CD4-positive, alpha-beta T cell treated with Interferon gamma for 1 hour (primary cell): ENCODE results near the gene CENPF.
"Not testable (repeated sequence)": the region's sequence is repeated elsewhere in the genome, so short reads cannot be mapped to it uniquely, and the experiment has no call there.

Experiments used
- DNase-seq: peaks from one replicate; pipeline ENCODE4 v3.0.0-alpha.2; 2020

CENPF gene

DNA sequence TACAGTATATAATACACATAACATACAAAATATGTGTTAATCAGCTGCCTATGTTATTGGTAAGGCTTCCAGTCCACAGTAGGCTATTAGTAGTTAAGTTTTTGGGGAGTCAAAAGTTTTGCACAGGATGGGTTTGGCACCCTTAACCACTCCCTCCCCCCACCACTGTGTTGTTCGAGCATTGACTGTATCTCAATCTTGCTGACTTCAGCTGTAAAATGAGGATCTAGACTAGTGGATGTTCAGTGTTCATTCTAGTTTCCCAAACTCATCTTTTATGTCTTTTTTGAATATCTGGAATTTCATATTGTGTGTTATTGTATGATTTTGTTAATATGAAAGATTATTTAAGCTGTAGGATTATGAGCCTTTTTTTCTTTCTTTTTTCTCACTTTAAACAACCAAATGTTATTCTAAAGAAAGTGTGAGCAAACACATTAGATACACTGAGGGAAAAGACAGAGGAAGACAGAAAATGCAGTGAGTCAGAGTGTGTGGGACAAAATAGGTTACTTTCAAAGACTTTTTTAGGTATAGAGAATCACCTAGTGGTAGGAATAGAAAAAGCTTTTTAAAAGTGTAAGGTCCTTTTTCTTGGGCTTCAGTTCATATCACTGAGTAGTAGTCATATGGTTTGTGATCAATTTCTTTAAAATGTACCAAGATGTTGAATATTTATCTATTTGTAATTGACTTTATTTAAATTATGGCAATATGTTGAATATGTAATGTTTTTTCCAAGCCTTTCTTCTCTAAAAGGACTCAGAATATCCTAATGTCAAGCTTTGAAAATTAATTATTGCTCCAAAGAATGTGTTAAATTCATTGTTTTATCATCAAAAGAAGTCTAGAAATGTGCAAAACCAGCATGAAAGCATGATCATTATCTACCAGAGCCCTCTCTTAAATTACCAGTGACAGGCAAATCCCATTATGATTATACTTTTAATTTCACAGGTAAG lies 17.9 kb upstream of the CENPF start:
- no peak for DNase-seq

- no peak for DNase-seq
Observed at GRCh38 chr1:214586621-214587020, 16.4 kb upstream of the CENPF start.

DNA sequence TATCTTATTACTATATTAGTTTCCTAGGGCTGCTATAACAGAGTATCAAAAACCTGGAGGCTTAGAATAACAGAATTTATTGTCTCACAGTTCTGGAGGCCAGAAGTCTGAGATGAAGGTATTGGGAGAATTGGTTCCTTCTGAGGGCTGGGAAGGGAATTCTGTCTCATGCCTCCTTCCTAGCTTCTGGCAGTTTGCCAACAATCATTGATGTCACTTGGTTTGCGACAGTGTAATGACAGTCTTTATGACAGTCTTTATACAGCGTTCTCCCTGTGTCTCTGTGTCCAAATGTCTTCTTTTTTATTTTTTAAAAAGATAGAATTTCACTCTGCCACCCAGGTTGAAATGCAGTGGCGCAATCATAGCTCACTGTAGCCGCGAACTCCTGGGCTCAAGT lies 15.8 kb upstream of the CENPF start:
- DNase-seq, result no peak

DNA sequence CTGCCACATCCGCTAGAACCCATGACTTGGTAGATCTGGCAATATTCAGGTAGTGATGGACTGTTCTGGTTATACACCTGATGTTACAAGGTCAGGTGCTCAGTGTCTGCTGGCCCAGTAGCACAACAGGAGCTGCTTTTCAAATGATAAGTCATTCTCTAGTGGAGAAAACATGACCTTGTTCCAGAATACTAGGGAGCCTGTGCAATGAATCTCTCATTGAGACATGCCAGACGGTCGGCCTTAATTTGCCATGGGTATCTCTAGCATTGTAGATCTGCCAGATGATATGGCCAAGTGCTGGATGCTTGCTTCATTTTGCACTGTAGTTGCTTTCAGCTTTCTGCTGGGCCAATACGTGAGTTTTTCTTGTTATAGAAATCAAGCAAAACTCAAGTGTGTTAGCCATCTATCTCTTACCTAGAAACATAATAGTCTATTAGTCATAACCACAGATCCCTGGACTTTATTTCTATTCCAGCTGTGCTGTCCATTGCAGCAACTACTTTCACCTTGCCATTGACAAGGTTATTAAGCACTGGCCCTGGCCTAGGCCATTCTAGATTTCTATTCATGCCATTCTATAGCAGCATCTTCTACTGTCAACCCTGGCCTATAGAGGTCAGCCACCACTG lies 13.9 kb upstream of the CENPF start:
- no peak for DNase-seq

DNA sequence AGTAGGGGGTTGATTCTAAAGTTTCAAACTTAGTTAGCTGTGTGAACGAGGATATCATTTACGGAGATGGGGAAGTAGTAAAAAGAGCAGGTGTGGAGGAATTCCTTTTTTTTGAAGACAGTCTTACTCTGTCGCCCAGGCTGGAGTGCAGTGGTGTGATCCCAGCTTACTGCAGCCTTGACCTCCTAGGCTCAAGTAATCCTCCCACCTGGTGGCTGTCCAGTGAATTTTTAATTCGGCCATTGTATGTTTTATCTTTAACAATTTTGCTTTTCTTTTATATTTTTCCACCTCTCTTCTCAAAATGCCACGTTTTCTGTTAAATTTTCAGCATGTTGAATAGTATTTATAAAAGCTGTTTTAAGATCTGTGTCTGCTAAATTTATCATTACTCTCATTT lies 12.3 kb upstream of the CENPF start:
- DNase-seq, result no peak

- DNase-seq, result not testable (repeated sequence)
Observed at GRCh38 chr1:214591918-214592317, 11.1 kb upstream of the CENPF start.

- no peak for DNase-seq
Observed at GRCh38 chr1:214593158-214593557, 9.8 kb upstream of the CENPF start.

- no peak for DNase-seq
Observed at GRCh38 chr1:214603819-214604252, 841 bp downstream of the CENPF start.

DNA sequence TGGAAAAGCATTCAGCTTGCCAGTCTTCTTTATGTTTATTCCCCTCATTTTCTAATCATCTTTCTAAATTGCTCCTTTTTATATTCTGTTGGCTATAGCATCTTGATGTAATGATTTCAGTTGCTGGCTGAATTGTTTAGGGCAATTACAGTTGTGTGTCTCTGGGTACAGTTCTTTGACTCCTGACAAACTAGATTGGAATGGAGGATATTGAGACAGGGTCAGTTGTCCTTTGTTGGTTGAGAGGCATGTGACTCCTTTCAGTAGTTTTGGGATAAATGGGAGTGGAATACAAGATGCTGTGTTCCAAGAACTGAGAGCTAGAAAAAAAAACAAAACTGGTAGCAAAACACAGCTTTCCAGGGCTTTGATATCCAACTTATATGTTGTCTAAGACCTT lies 1.5 kb downstream of the CENPF start:
- DNase-seq, result no peak

DNA sequence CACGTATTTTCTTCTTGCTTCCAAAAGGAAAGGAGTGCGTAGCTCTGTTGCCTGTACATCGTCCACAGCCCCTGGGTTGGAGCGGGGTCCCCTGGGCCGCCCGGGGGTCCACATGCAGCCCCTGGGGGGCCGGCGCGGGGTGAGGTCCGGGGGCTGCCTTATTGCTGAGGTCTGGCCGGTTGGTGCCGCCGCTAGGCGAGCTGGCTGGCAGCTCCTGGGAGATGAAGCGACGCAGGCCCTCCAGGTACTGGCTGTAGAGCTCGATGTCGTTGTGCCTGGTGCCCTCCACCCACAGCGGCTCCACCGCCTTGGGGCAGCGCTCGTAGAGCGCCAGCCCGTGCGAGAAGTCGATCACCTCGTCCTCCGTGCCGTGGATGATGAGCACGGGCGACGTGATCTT lies 2.5 kb downstream of the CENPF start:
- not testable (repeated sequence) for DNase-seq

- DNase-seq, result not testable (repeated sequence)
Observed at GRCh38 chr1:214605933-214606925, 3.2 kb downstream of the CENPF start.

GRCh38 chr1:214607492-214608215 lies 4.7 kb downstream of the CENPF start:
- not testable (repeated sequence) for DNase-seq

DNA sequence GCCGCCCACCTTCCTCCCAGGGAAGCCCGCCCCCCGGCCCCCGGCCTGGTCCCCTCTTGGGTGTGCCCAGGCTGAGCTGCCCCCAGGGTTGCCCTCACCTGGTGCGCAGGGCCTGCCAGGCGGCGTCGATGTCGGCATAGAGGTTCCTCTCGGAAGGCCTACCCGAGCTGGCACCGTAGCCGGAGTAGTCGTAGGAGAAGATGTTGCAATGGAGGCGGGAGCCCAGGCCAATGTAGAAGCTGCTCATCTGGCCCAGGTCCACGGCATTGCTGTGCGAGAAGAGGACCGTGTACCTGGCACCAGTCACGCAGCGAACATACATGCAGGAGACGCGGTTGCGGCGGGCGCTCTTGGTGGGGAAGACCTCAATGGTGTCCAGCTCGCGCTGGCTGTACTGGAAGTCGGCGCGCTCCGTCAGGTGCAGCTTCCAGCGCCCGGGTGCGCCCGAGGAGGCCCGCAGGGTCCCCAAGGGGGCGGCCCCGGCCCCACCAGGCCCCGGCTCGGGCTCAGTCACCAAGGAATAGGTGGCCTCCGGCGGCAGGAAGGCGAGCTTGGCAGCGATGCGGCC lies 5.3 kb downstream of the CENPF start:
- not testable (repeated sequence) for DNase-seq

DNA sequence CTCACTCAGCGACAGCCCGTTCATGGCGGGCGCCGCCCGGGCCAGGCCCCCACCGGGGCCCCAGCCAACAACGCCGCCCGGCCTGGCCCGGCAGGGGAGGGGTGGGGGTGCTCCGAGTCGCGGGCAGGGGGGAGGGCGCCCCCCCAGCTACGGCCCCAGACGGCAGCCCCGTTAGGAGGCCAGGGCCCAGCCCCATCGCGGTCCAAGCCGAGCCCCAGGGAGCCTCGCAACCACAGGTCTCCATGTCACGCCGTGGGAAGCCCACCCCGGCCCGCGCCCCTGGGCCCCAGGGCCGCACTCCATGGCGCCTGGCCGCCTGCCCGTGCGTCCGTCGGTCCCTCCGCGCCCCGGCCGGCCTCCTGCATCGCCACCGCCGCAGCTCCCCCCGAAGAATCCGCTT lies 5.8 kb downstream of the CENPF start:
- DNase-seq, result not testable (repeated sequence)

GRCh38 chr1:214609692-214610091 lies 6.7 kb downstream of the CENPF start:
- DNase-seq, result no peak

DNA sequence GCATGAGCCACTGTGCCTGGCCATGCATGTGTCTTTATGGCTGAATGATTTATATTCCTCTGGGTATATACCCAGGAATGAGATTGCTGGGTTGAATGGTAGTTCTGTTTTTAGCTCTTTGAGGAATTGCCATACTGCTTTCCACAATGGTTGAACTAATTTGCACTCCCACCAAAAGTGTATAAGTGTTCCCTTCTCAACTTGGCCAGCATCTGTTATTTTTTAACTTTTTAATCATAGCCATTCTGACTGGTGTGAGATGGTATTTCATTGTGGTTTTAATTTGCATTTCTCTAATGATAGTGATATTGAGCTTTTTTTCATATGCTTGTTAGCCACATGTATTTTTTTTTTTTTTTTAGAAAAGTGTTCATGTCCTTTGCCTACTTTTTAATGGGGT lies 7.1 kb downstream of the CENPF start:
- not testable (repeated sequence) for DNase-seq

GRCh38 chr1:214615109-214615508 lies 12.1 kb downstream of the CENPF start:
- no peak for DNase-seq

DNA sequence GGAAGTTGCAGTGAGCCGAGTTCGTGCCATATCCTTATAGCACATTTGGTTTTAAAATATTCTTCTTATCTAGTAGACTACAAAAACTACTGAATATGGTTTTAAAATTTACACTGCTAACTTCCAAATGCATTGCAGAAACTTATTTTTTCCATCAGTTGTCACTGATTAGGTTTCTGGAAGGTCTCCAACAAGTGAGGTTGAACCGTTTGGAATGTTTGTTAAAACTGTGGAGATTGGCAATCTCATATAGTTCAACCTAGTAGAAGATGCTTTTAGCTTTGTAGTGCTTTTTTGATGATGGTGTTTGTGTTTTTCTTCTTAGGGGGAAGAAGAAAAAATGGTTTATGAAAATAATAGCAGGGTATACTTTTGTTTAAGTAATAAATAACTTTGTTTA lies 12.9 kb downstream of the CENPF start:
- DNase-seq, result no peak

GRCh38 chr1:214617246-214617645 lies 14.3 kb downstream of the CENPF start:
- no peak for DNase-seq

GRCh38 chr1:214617843-214618242 lies 14.8 kb downstream of the CENPF start:
- DNase-seq, result no peak

GRCh38 chr1:214621236-214621635 lies 18.2 kb downstream of the CENPF start:
- DNase-seq, result no peak

- no peak for DNase-seq
Observed at GRCh38 chr1:214623430-214623829, 20.4 kb downstream of the CENPF start.
